ENCODE measurements around the gene ST6GALNAC4.

Gene ST6GALNAC4

GRCh38 chr9:127916720-127917581, at the start of gene ST6GALNAC4:
Gene ST6GALNAC4 (minus strand): TSS chr9:127917041. CDS start chr9:127916419, 622 bp downstream.
- peak; percentile 49 for DNase-seq

GRCh38 chr9:127965953-127966352, 49.1 kb upstream of the ST6GALNAC4 start:
- DNase-seq, result no peak

GRCh38 chr9:127963359-127964064, 46.7 kb upstream of the ST6GALNAC4 start:
- no peak for DNase-seq

GRCh38 chr9:127963041-127963358, 46.2 kb upstream of the ST6GALNAC4 start:
- no peak for DNase-seq

- DNase-seq, result no peak
These were observed 45.4 kb upstream of the ST6GALNAC4 start for GRCh38 chr9:127962278-127962677.

- no peak for DNase-seq
These were observed 44.8 kb upstream of the ST6GALNAC4 start for GRCh38 chr9:127961613-127962155.

- no peak for DNase-seq
These were observed 44.3 kb upstream of the ST6GALNAC4 start for GRCh38 chr9:127961155-127961490.

GRCh38 chr9:127960410-127961154, 43.7 kb upstream of the ST6GALNAC4 start:
- no peak for DNase-seq

- DNase-seq, result no peak
These were observed 43.1 kb upstream of the ST6GALNAC4 start for GRCh38 chr9:127959841-127960409.

- DNase-seq, result no peak
These were observed 42.6 kb upstream of the ST6GALNAC4 start for GRCh38 chr9:127959398-127959797.

- DNase-seq, result no peak
These were observed 41.9 kb upstream of the ST6GALNAC4 start for GRCh38 chr9:127958728-127959127.

- peak; percentile 29 for DNase-seq
These were observed 38.6 kb upstream of the ST6GALNAC4 start for GRCh38 chr9:127955294-127956015.

- no peak for DNase-seq
These were observed 38.0 kb upstream of the ST6GALNAC4 start for GRCh38 chr9:127954831-127955293.

- no peak for DNase-seq
These were observed 37.1 kb upstream of the ST6GALNAC4 start for GRCh38 chr9:127953768-127954505.

- DNase-seq, result no peak
These were observed 36.3 kb upstream of the ST6GALNAC4 start for GRCh38 chr9:127953154-127953553.

GRCh38 chr9:127950513-127951289, 33.9 kb upstream of the ST6GALNAC4 start:
- DNase-seq, result no peak

- no peak for DNase-seq
These were observed 33.1 kb upstream of the ST6GALNAC4 start for GRCh38 chr9:127949827-127950512.

GRCh38 chr9:127947841-127948710, 31.2 kb upstream of the ST6GALNAC4 start:
- no peak for DNase-seq

- DNase-seq, result no peak
These were observed 29.9 kb upstream of the ST6GALNAC4 start for GRCh38 chr9:127946728-127947127.

Measured in NCI-H524 treated with DMSO at 0.1 percent for 48 hours (cell line).